K562 treated with DMSO at 1 percent for 12 hours (cell line): ENCODE measurements around the gene LAMA2. TPM values are rescaled to one million over a fixed set of nuclear protein-coding genes. Genes with fewer than 3 reads are reported as not detected.

Experiments used
- total RNA-seq: library from RNA; unstranded; fragments of 300-600 nt; gene quantifications from 2 replicates; pipeline ENCODE4 v1.2.3, GENCODE V29; 2022; ENCODE audit not compliant: insufficient read depth

Gene LAMA2, protein sequence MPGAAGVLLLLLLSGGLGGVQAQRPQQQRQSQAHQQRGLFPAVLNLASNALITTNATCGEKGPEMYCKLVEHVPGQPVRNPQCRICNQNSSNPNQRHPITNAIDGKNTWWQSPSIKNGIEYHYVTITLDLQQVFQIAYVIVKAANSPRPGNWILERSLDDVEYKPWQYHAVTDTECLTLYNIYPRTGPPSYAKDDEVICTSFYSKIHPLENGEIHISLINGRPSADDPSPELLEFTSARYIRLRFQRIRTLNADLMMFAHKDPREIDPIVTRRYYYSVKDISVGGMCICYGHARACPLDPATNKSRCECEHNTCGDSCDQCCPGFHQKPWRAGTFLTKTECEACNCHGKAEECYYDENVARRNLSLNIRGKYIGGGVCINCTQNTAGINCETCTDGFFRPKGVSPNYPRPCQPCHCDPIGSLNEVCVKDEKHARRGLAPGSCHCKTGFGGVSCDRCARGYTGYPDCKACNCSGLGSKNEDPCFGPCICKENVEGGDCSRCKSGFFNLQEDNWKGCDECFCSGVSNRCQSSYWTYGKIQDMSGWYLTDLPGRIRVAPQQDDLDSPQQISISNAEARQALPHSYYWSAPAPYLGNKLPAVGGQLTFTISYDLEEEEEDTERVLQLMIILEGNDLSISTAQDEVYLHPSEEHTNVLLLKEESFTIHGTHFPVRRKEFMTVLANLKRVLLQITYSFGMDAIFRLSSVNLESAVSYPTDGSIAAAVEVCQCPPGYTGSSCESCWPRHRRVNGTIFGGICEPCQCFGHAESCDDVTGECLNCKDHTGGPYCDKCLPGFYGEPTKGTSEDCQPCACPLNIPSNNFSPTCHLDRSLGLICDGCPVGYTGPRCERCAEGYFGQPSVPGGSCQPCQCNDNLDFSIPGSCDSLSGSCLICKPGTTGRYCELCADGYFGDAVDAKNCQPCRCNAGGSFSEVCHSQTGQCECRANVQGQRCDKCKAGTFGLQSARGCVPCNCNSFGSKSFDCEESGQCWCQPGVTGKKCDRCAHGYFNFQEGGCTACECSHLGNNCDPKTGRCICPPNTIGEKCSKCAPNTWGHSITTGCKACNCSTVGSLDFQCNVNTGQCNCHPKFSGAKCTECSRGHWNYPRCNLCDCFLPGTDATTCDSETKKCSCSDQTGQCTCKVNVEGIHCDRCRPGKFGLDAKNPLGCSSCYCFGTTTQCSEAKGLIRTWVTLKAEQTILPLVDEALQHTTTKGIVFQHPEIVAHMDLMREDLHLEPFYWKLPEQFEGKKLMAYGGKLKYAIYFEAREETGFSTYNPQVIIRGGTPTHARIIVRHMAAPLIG (N-terminal part only)
- total RNA-seq, result not detected in 2 replicates

DNA sequence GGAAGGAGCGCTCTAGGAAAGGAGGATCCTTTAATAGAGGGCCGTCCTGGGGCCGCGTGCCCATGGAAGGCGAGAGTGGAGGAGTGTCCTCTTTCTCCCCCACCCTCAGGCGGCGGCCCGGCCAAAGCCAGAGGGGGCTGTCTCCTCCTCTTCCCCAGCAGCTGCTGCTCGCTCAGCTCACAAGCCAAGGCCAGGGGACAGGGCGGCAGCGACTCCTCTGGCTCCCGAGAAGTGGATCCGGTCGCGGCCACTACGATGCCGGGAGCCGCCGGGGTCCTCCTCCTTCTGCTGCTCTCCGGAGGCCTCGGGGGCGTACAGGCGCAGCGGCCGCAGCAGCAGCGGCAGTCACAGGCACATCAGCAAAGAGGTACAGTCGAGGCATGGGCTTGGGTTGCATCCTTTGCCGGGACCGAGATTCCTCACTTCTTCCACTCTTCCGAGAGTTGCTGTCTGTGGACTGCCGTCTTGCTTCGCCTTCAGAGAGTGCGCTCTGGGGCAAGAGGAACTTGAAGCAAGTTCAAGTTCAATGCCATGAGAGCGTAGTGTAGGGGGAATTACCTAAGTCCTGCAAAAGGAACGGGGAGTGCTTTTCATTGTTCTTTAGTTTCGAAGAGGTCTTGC is at the start of gene LAMA2:
TSS of gene LAMA2 (plus strand) at position 148 of the 621 bp plus-strand sequence. CDS start at position 256, 108 bp downstream.

